Gastrocnemius medialis (tissue), 4 donors: ENCODE results near the gene ADAM17. TPM values are rescaled to one million over a fixed set of nuclear protein-coding genes. Genes with fewer than 3 reads are reported as not detected.
"Not testable (repeated sequence)": the region's sequence is repeated elsewhere in the genome, so short reads cannot be mapped to it uniquely, and the experiment has no call there.

Experiments
- ATAC-seq, 2 donors: fragments of 150-250 bp; one replicate each; pipeline ENCODE4 v1.9.1; 2016
- DNase-seq, 2 donors: peaks; one replicate each; pipeline ENCODE4 v3.0.0-alpha.2; 2019
- H3K27ac ChIP-seq, 4 donors: fragments of 200-600 bp; sonication (generic); 1 replicate in 1 of 4; 2 replicates in 3 of 4; pipeline ENCODE4 v1.5.1; 2016 to 2018; ENCODE audit warnings: mild to moderate bottlenecking in 2 of 4, moderate library complexity in 1 of 4
- H3K27me3 ChIP-seq, 3 donors: fragments of 200-600 bp; sonication (generic) in 2 of 3; 1 replicate in 1 of 3; 2 replicates in 2 of 3; pipeline versions ENCODE4 v1.5.1 to v1.6.0; 2016 to 2019; ENCODE audit warnings: mild to moderate bottlenecking in 1 of 3, moderate library complexity in 1 of 3
- H3K36me3 ChIP-seq, 2 donors: fragments of 200-600 bp; sonication (generic) in 1 of 2; one replicate each; pipeline ENCODE4 v1.5.1; 2017 to 2018
- H3K4me1 ChIP-seq, 2 donors: fragments of 200-600 bp; sonication (generic) in 1 of 2; one replicate each; pipeline ENCODE4 v1.5.1; 2016 to 2017; ENCODE audit warnings: mild to moderate bottlenecking in 2 of 2
- H3K4me3 ChIP-seq, 4 donors: fragments of 200-600 bp; sonication (generic) in 3 of 4; 1 replicate in 1 of 4; 2 replicates in 3 of 4; pipeline ENCODE4 v1.5.1; 2016 to 2019; ENCODE audit warnings: mild to moderate bottlenecking in 2 of 4
- H3K9me3 ChIP-seq, 3 donors: fragments of 200-600 bp; sonication (generic) in 2 of 3; 1 replicate in 1 of 3; 2 replicates in 2 of 3; pipeline ENCODE4 v1.5.1; 2016 to 2019
- CTCF ChIP-seq, 5 experiments: fragments of 450-650 bp in 3 of 5; fragments of 200-600 bp in 2 of 5; sonication (generic) in 2 of 5; IDR thresholded peaks in 4 of 5; conservative IDR thresholded peaks in 1 of 5; 1 replicate in 4 of 5; 2 replicates in 1 of 5; pipeline ENCODE4 v1.5.1; 2016 to 2019; ENCODE audit warnings: antibody characterized with exemption in 5 of 5, mild to moderate bottlenecking in 3 of 5, moderate library complexity in 3 of 5
- POLR2A ChIP-seq, 2 donors: fragments of 450-650 bp; IDR thresholded peaks; one replicate each; pipeline ENCODE4 v1.6.1; 2017; ENCODE audit warnings: antibody characterized with exemption in 2 of 2, mild to moderate bottlenecking in 2 of 2, moderate library complexity in 2 of 2
- in situ Hi-C, 4 donors: fragments of 200-750 bp; cut with MboI; loops; one replicate each; pipeline versions ENCODE4 v1.15.0 to v1.8.0; 2017; ENCODE audit warnings: low sequenced_read_pairs in 4 of 4
- intact Hi-C: fragments of 100-400 bp; cut with DNase I; formaldehyde crosslinking; loops from one replicate; pipeline ENCODE4 v1.15.1; 2023; ENCODE audit warnings: low total_unique reads
- total RNA-seq, 4 donors: library from RNA; depleted of rRNA; stranded (reverse); fragments of >200 nt; gene quantifications; one replicate each; pipeline versions ENCODE4 v1.1.0 to v1.2.3, GENCODE V29; 2016

The ADAM17 gene
- total RNA-seq, 4 donors from 2014 or later, result 13.5 to 27.1 (median 22.0) TPM

- no peaks in the 10 kb centered on the region for H3K27me3 ChIP-seq
- ATAC-seq, result peak in 1 of 2 donors; percentile 1
- DNase-seq, result no peak
- H3K9me3 ChIP-seq, result no peaks in the 10 kb centered on the region
- in situ Hi-C loops (no loop called here), intact Hi-C loops (loop anchor here (5.0 to 10.0 kb wide), 2 partner anchors 483 to 1286 kb away; partner anchors contain the start of gene KLF11)
- H3K4me3 ChIP-seq, result no peak overlapping the region
- TF ChIP-seq CTCF (IDR thresholded peaks at IDR 0.05 in 4 of 5, conservative IDR thresholded peaks at IDR 0.05 in 1 of 5) (no peak), POLR2A (IDR thresholded peaks at IDR 0.05) (no peak)
- H3K36me3 ChIP-seq, result no peaks in the 10 kb centered on the region
- H3K27ac ChIP-seq, result peak overlapping the region; percentile 14 to 63 (median 36)
- peaks cover 16 to 23% of the 10 kb centered on the region in 2 donors for H3K4me1 ChIP-seq
Measured at GRCh38 chr2:9558948-9559381, 3.3 kb upstream of the ADAM17 start.

GRCh38 chr2:9556121-9556743 is 602 bp upstream of the ADAM17 start:
- Histone ChIP-seq H3K36me3 (no peaks in the 10 kb centered on the region), H3K27me3 (no peaks in the 10 kb centered on the region), H3K27ac (peak overlapping the region; percentile 96 to 99 (median 98)), H3K9me3 (no peaks in the 10 kb centered on the region), H3K4me3 (peak overlapping the region; percentile 69 to 98 (median 92)), H3K4me1 (peaks cover 41 to 46% of the 10 kb centered on the region in 2 donors)
- intact Hi-C loops (loop anchor here (5.0 to 10.0 kb wide), 2 partner anchors 486 to 1289 kb away; partner anchors contain the start of gene KLF11), in situ Hi-C loops (no loop called here)
- peak; percentile 67 to 73 for ATAC-seq
- TF ChIP-seq POLR2A (IDR thresholded peaks at IDR 0.05) (no peak), CTCF (IDR thresholded peaks at IDR 0.05 in 4 of 5, conservative IDR thresholded peaks at IDR 0.05 in 1 of 5) (no peak)
- DNase-seq, result no peak

- H3K27ac ChIP-seq, result peak overlapping the region; percentile 96 to 99 (median 98)
- ATAC-seq (peak; percentile 2 to 11), DNase-seq (peak in 1 of 2 donors; percentile 12)
- in situ Hi-C loops, result no loop called here
- peak overlapping the region; percentile 91 to 98 (median 95) for H3K4me3 ChIP-seq
- intact Hi-C loops, result loop anchor here (1.0 to 10.0 kb wide), 7 partner anchors 76 to 1290 kb away; partner anchors contain the start of genes CPSF3, ITGB1BP1 and KLF11
- peaks cover 54 to 55% of the 10 kb centered on the region in 2 donors for H3K4me1 ChIP-seq
- no peaks in the 10 kb centered on the region for H3K36me3 ChIP-seq
- H3K9me3 ChIP-seq, result no peaks in the 10 kb centered on the region
- H3K27me3 ChIP-seq, result no peaks in the 10 kb centered on the region
- no peak for TF ChIP-seq POLR2A (IDR thresholded peaks at IDR 0.05)
- no peak for TF ChIP-seq CTCF (IDR thresholded peaks at IDR 0.05 in 4 of 5, conservative IDR thresholded peaks at IDR 0.05 in 1 of 5)
Measured at GRCh38 chr2:9554921-9555296, 721 bp downstream of the ADAM17 start.

GRCh38 chr2:9552219-9553178 is 3.1 kb downstream of the ADAM17 start:
- intact Hi-C loops (loop anchor here (10.0 kb wide), 1 partner anchor 1292 kb away; no protein-coding TSS in a partner anchor), in situ Hi-C loops (no loop called here)
- H3K4me1 ChIP-seq, result peaks cover 56 to 64% of the 10 kb centered on the region in 2 donors

GRCh38 chr2:9550859-9551391 is 4.7 kb downstream of the ADAM17 start:
- ATAC-seq, result peak in 1 of 2 donors; percentile 29
- Histone ChIP-seq H3K4me1 (peaks cover 52 to 63% of the 10 kb centered on the region in 2 donors), H3K27ac (peak overlapping the region; percentile 71 to 99 (median 96))
- H3K4me3 ChIP-seq, H3K27me3 ChIP-seq, H3K9me3 ChIP-seq, in situ Hi-C loops, H3K36me3 ChIP-seq: not testable (repeated sequence)
- intact Hi-C loops, result loop anchor here (10.0 kb wide), 1 partner anchor 1294 kb away; no protein-coding TSS in a partner anchor
- DNase-seq, result peak; percentile 26 to 59

More at GRCh38 chr2:9552219-9553178, 3.1 kb downstream of the ADAM17 start:
- H3K27me3 ChIP-seq, result no peaks in the 10 kb centered on the region
- no peaks in the 10 kb centered on the region for H3K36me3 ChIP-seq
- H3K4me3 ChIP-seq, result peak overlapping the region in 2 of 4 donors; percentile 7 to 21
- H3K9me3 ChIP-seq, result no peaks in the 10 kb centered on the region
- peak overlapping the region; percentile 71 to 99 (median 96) for H3K27ac ChIP-seq
- TF ChIP-seq CTCF (IDR thresholded peaks at IDR 0.05 in 4 of 5, conservative IDR thresholded peaks at IDR 0.05 in 1 of 5) (no peak), POLR2A (IDR thresholded peaks at IDR 0.05) (no peak)
- DNase-seq (no peak), ATAC-seq (peak; percentile 33 to 36)
